22Rv1 (cell line): ENCODE data around the gene DTNA.
A peak's percentile ranks its signal among the peaks of the same experiment; 100 is the strongest.

Source experiments
- H3K27ac ChIP-seq: fragments of 450-650 bp; 2 replicates; pipeline ENCODE4 v1.5.1; 2017
- CTCF ChIP-seq: fragments of 450-650 bp; IDR thresholded peaks from 2 replicates; pipeline ENCODE4 v1.5.1; 2017; ENCODE audit warnings: mild to moderate bottlenecking
- ZFX ChIP-seq: fragments of 450-650 bp; IDR thresholded peaks from 2 replicates; pipeline ENCODE4 v1.6.1; 2017; ENCODE audit warnings: antibody characterized with exemption, borderline replicate concordance

Gene DTNA

GRCh38 chr18:34926683-34927082 lies 216.6 kb downstream of the DTNA start:
- TF ChIP-seq ZFX (no peak), CTCF (no peak)
- no peak overlapping the region for H3K27ac ChIP-seq

- no peak for TF ChIP-seq CTCF
- TF ChIP-seq ZFX: no peak
These were observed 218.1 kb downstream of the DTNA start for GRCh38 chr18:34928088-34928753.

GRCh38 chr18:34928754-34929335 lies 218.7 kb downstream of the DTNA start:
- no peak for TF ChIP-seq ZFX
- TF ChIP-seq CTCF: no peak
- H3K27ac ChIP-seq: peak overlapping the region; percentile 56

More at GRCh38 chr18:34928088-34928753, 218.1 kb downstream of the DTNA start:
- peak overlapping the region; percentile 56 for H3K27ac ChIP-seq

GRCh38 chr18:34929336-34929780 lies 219.3 kb downstream of the DTNA start:
- peak overlapping the region; percentile 56 for H3K27ac ChIP-seq
- TF ChIP-seq CTCF: no peak
- no peak for TF ChIP-seq ZFX

- no peak overlapping the region for H3K27ac ChIP-seq
These were observed 222.3 kb downstream of the DTNA start for GRCh38 chr18:34932363-34932762.

GRCh38 chr18:34932792-34933466 lies 222.8 kb downstream of the DTNA start:
- TF ChIP-seq ZFX: no peak
- no peak for TF ChIP-seq CTCF
- H3K27ac ChIP-seq: no peak overlapping the region

More at GRCh38 chr18:34932363-34932762, 222.3 kb downstream of the DTNA start:
- TF ChIP-seq ZFX: no peak
- TF ChIP-seq CTCF: no peak
